ENCODE measurements around the gene UCK2.
A peak's percentile ranks its signal among the peaks of the same experiment; 100 is the strongest.

UCK2 gene

DNA sequence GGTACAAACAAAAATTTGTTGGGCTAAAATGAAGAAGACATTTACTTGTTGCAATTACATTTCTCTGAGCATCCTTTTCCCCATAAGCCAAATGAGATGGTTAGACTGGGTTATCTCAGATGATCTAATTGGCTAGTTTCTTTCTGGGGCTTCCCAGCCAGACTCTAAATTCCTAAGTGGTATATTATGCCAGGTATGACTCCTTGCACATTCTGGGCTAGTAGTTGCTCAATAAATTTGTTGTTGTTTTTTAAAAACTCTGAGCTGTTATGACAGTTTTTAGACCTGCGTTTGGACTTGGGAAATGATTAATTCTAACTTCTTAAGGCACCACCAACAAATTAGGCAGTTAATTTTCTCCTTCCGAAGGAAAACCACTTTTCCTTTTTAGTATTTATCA, 66.1 kb downstream of the UCK2 start:
- TF ChIP-seq, protein P1, sequence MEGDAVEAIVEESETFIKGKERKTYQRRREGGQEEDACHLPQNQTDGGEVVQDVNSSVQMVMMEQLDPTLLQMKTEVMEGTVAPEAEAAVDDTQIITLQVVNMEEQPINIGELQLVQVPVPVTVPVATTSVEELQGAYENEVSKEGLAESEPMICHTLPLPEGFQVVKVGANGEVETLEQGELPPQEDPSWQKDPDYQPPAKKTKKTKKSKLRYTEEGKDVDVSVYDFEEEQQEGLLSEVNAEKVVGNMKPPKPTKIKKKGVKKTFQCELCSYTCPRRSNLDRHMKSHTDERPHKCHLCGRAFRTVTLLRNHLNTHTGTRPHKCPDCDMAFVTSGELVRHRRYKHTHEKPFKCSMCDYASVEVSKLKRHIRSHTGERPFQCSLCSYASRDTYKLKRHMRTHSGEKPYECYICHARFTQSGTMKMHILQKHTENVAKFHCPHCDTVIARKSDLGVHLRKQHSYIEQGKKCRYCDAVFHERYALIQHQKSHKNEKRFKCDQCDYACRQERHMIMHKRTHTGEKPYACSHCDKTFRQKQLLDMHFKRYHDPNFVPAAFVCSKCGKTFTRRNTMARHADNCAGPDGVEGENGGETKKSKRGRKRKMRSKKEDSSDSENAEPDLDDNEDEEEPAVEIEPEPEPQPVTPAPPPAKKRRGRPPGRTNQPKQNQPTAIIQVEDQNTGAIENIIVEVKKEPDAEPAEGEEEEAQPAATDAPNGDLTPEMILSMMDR (IDR thresholded peaks at IDR 0.05; ENCODE audit: low read depth, low read length), result no peak
- peak in 1 of 2 donors; percentile 57 for DNase-seq (ENCODE audit: low read depth in 2 of 2)
- H3K4me3 ChIP-seq (replicated peaks in 1 of 2; ENCODE audit: low read depth in 2 of 2, low read length in 2 of 2), result no peak overlapping the region

DNA sequence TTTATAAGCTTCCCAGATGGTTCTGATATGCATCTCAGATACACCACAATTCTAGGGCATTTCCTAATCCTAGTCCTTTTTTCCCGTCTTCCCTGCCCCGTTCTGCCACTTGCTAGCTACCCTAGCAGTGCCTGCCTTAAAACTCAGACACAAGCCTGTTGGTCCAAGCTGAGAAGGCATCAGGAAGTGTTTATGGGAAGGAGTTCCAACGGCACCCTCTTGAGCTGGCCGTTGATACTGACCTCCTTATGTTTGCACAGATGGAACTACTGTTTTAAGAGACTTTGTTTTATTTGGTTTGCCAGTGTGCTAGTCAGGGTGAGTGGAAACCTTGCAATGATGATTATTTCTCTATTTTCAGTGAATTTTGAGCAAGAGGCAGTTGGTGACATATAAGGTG, 67.2 kb downstream of the UCK2 start:
- peak in 1 of 2 donors; percentile 26 for DNase-seq (ENCODE audit: low read depth in 2 of 2)
- TF ChIP-seq, protein P1 (IDR thresholded peaks at IDR 0.05; ENCODE audit: low read depth, low read length), result no peak

DNA sequence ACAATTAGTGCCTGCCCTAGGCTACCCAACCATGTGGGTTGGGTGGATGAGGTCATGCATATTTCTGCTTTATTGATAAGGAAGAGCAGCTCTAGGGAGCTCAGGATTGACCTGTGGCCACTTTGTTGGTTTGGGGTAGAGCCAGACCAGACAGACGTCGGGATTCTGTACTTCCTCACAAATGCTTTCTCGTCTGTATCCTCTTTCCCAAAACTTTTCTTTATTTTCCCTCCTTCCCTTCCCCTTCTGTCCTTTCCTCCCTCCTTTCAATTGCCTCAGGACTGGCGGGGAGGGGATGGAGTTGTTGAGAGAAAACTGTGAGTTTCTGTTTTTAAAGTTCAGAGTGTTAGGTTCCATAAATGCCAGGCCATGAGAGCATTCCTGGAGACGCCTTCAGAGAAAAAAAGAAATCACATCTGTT, 68.0 kb downstream of the UCK2 start:
- TF ChIP-seq, protein P1 (IDR thresholded peaks at IDR 0.05; ENCODE audit: low read depth, low read length), result no peak
- H3K4me3 ChIP-seq (replicated peaks in 1 of 2; ENCODE audit: low read depth in 2 of 2, low read length in 2 of 2), result no peak overlapping the region
- DNase-seq (ENCODE audit: low read depth in 2 of 2), result peak; percentile 43 to 56

More for the DNA sequence above, 67.2 kb downstream of the UCK2 start:
- H3K4me3 ChIP-seq (replicated peaks in 1 of 2; ENCODE audit: low read depth in 2 of 2, low read length in 2 of 2), result no peak overlapping the region

DNA sequence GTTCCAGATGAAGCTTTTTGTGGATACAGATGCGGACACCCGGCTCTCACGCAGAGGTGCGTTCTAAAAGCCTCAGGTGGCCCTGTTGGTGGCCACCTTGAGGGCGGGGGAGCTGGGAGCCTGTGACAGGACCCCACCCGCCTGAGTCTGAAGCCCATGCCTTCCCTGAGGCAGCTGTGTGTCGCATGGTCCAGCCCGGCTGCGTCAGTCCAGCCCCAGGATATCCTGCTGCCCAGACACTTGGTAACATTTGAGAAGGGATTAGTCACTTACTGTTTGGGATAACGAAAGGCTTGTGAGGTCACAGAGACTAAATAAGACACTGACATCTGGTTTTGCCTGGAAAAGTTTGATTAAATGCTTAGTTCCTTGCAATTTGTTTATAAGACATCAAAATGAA, 68.9 kb downstream of the UCK2 start:
- DNase-seq (ENCODE audit: low read depth in 2 of 2), result peak; percentile 89 to 97
- no peak overlapping the region for H3K4me3 ChIP-seq (replicated peaks in 1 of 2; ENCODE audit: low read depth in 2 of 2, low read length in 2 of 2)
- TF ChIP-seq, protein P1 (IDR thresholded peaks at IDR 0.05; ENCODE audit: low read depth, low read length), result no peak

DNA sequence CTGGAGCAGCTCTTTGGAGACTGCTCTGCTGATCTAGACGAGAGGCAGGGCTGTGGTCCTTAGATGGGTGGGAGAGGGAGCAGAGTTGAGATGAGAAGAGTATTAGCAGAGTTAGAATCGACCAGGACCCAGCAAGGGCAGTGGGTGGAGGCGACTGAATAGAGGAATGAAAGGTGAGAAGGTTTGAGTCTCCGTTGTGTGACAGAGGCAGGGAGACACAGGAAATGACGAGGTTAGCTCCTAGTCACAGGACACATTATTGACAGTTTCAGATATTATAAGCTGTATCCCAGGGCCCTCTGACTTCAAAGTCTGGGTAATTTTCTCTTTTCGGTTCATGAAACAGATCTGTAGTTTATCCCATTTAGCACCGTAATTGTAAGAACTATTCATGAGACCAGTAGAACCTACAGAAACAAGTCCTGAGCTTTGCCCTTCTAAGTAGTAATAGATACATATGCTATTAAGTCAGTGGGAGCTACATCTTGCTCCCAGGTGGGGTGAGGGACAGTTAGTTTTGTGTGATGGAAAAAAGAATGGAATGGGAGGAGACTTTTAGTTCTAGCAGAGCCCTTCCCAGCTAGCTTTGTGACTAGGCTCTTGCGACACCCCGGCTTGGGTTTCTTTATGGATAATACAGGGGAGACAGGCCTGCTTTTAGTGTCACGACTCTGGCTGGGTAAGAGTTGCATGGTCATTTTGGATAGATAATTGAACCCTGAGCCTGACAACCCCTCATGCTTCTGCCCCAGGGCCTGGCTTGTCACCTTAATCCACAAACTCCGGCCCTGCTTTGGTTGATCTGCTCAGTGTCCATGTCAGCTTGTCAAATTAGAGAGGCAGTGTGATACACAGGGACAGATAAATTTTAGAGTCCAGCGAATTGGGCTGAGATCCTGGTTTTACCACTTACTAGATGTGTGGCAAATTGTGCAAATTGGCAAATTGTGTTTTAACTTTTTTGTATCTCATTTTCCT, 70.2 kb downstream of the UCK2 start:
- TF ChIP-seq, protein P1 (IDR thresholded peaks at IDR 0.05; ENCODE audit: low read depth, low read length), result no peak
- H3K4me3 ChIP-seq (replicated peaks in 1 of 2; ENCODE audit: low read depth in 2 of 2, low read length in 2 of 2), result no peak overlapping the region
- peak; percentile 54 to 75 for DNase-seq (ENCODE audit: low read depth in 2 of 2)

DNA sequence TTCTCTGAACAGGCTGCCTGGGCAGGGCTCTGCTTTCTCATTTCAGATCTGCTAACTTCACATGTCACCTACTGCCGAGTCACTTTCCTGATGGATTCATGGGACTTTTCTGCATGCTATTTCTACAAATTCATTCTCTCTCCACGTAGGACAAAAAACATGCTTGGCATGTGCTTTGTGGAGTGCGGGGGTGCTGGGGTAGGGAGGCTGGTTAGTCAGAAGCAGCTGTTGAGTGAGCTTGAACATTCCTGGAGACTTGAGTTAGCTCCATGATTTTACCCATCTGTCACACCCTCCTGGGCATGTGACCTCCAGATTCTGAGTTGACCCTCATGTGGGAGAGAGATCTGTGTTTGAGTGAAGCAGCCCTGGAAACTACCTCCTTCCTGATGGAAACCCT, 71.4 kb downstream of the UCK2 start:
- TF ChIP-seq, protein P1 (IDR thresholded peaks at IDR 0.05; ENCODE audit: low read depth, low read length), result no peak
- DNase-seq (ENCODE audit: low read depth in 2 of 2), result peak; percentile 94 to 99
- no peak overlapping the region for H3K4me3 ChIP-seq (replicated peaks in 1 of 2; ENCODE audit: low read depth in 2 of 2, low read length in 2 of 2)

Measured in cardiac fibroblast (primary cell).